HCEC 1CT (cell line): ENCODE results near the gene SKAP1.

Experiments used
- DNase-seq: peaks from one replicate; pipeline ENCODE4 v3.0.0-alpha.2; 2017

SKAP1 gene

GRCh38 chr17:48129981-48130380 lies 300.0 kb downstream of the SKAP1 start:
- no peak for DNase-seq

DNA sequence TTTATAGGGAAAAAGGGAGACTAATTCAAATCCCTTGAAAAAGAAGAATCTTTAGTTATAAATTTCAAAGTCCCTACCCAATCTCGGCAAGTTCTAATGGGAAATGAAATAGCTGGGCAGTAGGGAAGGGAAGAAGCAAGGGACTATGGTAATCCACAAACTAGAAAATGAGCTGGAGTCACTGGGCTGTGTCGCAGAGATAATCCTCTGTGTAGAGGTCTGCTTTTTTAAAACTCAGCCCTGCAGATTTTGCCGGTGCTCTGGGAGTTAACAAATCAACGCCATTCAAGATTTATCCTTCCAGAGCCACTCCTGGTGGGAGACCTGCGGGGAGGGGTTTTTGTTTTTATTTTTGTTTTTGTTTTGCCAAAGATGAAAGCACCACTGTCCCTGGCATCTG lies 301.6 kb downstream of the SKAP1 start:
- DNase-seq = no peak

DNA sequence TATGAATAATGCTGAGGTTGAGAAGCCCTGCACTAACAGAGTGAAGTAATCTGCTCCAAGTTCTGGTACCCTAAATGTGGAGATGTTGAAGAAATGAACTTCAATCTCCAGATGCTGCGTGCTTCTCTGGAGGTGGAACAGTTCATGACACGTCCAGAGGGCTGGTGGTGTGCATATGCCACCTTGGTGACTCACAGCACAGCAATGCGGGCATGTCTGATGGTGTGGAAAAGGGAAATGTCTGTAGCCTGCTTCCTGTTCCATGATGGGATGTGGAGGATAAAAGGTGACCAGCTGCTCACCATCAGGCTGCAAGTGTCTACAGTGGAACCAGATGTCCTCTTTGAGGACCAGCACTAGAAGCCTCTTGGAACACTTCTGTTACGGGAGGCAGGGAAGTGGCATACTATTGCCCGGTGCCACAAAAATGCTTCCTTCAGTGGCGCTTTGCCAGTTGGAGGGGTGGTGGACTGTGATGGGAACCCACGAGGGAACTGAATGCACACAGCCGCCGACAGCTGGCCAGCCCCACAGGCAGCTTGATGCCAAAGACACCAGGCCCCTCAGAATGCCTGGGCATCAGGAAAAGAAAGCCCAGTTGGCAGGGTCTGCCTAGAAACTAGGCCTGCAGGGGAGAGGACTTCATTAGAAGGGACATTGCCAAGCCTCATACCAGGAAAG lies 302.5 kb downstream of the SKAP1 start:
- DNase-seq = no peak

- no peak for DNase-seq
These were observed 303.5 kb downstream of the SKAP1 start for GRCh38 chr17:48126532-48126850.

DNA sequence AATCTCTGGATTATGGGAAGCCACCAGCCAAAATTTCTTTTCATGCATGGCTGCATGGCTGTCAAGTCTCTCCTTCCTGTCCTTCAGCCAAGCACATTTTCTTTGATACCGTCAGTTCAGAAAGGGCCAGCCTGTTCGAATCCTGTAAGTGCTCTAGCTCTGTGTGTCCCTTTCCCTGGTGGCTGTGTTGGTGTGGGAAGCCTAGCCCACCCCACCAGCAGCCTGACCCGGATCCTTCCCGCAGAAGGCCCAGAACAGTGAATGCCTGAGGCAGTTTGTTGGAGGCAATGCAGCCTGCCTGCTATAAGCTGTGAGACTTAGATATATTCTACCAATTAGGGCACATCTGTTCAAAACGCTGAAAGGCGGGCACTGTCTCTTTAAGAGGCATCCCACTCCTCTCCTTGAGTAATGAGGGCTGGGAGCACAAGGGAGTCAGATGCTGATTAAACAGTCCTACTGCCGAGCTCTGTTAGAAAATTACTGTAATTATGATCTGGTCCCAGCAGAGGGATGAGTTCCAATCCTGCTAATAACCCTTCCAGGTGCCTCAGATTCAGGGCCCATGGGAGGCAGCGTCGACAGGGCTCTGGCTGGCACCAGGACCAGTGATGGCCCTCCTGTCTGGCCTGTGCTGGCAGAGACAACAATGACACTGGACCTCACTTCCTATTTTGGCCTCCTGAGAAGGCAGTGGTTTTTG lies 304.0 kb downstream of the SKAP1 start:
- DNase-seq = no peak

- no peak for DNase-seq
These were observed 306.1 kb downstream of the SKAP1 start for GRCh38 chr17:48123776-48124388.

GRCh38 chr17:48123111-48123510 lies 306.9 kb downstream of the SKAP1 start:
- DNase-seq = no peak

DNA sequence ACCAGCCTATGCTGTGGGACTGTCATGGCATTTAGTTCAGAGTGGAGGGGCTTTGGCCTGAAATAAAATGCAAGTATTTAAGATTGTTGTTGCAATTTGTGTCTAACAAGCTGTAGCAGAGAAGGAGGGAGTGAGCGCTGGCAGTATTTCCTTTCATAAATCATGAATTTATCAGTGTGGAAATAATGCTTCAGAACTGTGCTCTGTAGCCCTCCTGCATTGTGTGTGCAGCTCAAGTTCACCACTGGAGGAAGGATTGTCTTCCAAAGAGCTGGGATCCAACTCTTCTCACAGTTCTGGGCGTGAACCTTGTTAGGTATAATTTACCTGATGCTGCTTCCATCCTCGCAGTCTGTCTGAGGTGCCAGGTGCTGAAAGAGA lies 307.4 kb downstream of the SKAP1 start:
- no peak for DNase-seq

- DNase-seq = no peak
These were observed 307.9 kb downstream of the SKAP1 start for GRCh38 chr17:48121923-48122664.

DNA sequence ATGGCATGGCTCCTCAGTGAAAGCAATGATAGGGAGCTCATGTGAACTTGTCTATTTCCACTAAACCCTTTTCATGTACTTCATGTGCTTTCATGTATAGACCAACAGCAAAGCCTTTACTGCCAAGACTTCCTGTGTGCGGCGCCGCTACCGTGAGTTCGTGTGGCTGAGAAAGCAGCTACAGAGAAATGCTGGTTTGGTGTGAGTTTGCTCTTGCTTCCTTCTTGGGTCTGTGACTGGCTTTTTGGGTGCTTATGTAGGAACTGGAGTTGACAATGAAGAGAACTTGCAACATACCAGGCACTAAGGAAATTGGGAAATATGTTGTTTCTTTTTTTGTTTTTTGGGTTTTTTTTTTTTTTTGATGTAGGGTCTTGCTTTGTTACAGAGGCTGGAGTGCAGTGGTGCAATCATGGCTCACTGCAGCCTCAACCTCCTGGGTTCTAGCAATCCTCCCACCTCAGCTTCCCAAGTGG lies 316.8 kb downstream of the SKAP1 start:
- no peak for DNase-seq

DNA sequence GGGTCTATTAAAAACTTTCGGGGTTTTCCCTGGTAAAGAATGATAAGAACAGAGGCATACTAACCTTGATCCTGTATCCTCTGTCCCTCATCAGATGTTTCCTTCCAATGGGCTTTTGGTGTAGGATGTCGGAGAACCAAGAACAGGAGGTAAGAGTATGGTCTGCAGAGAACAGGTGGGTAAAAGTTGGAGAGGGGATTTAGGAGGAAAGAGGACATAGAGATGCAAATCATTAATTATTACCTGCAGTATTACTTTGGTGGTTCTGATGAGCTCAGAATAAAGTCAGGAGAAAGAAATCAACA lies 318.1 kb downstream of the SKAP1 start:
- DNase-seq = no peak

DNA sequence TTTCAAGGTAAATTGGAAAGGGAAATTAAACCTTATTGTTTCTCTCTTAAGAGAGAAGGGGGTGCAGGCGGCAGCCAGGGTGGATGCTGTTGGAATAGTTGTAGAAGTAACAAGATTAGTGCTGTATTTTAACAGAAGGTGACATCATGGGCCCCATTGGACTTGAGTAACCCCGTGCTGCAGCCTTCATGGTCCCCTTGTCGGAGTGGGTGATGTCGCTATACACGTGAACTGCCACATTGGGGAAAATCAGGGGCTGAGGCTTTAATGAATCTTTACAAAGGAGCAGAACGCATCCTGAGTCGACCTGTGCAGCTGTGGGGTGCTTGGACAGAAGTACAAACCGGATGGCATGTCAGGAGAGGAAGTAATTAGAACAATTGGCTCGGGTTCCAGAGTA lies 319.3 kb downstream of the SKAP1 start:
- DNase-seq = no peak

DNA sequence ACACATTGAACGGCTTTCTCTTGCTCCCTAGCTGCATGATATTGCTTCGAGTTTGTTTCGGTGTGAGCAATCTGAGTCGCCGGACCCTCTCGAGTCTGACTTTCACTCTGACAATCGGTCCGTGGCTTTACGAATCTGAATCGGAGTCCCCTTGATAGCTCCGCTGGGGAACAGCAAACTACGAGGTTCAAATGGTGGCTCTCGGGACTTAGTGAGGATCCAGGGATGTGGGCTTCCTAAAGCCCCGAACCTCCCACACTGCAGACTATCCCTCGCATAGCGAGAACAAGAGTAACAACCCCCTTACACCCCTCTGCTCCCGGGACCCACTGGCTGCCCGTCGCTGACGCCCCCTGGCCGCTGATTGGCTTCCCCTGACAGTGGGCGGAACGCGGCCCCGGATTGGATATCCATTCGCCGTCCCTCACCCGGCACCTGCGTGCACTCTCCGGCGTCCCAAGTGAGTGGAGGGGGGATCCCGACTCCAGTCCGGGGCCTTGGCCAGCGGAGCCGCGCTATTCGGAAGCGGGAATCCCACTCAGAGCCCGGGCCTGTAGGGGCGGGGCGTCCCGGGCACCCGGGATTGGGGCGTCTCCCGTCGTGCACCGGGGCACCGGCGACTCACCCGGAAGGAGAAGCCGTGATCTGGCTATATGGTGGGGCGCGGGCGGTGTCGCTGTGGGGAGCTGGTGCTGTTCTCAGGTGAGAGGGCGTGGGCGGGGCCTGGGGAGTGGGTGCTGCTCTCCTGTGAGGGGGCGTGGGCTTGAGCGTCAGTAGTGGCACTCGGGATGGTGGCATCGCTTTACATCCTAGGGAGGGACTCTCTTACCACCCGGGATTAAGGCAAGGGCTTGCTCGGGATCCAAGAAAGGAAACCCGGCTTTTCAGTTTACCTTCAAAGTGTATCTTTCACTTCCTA lies 322.6 kb downstream of the SKAP1 start, which contains the start of gene SNX11:
SNX11 (plus strand) TSS at position 630 of the 919 bp plus-strand sequence. CDS start 4,278 bp downstream, outside the sequence.
- DNase-seq = peak; percentile 77

- no peak for DNase-seq
These were observed 323.2 kb downstream of the SKAP1 start for GRCh38 chr17:48106802-48107136.

GRCh38 chr17:48104440-48104839 lies 325.6 kb downstream of the SKAP1 start:
- DNase-seq = no peak

DNA sequence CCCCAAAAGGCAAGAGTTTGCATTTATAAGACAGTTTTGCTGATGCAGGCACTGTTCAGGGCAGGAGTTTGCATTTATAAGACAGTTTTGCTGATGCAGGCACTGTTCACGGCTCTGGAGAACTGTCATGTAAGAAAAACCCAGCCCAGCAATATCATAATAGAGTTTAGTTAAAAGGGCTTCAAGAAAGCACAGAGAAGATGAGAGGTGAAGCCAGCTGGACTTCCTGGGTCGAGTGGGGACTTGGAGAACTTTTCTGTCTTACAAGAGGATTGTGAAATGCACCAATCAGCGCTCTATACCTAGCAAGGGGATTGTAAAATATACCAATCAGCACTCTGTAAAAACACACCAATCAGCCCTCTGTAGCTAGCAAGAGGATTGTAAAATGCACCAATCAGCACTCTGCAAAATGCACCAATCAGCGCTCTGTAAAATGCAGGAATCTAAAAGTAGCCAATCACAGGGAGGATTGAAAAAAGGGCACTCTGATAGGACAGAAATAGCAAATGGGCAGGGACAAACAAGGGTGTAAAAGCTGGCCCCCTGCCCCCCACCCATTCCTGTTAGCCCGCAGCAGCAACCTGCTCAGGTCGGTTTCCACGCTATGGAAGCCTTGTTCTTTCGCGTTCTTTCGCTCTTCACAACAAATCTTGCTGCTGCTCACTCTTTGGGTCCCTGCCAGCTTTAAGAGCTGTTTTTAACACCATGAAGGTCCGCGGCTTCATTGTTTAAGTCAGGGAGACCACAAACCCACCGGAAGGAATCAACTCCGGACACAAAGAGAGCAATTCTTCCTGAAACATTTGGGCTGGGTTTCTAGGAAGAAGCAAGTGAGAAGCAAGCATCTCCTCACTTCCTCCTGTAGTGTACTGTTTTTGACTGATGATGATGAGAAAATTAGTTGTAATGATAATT lies 327.0 kb downstream of the SKAP1 start:
- no peak for DNase-seq

DNA sequence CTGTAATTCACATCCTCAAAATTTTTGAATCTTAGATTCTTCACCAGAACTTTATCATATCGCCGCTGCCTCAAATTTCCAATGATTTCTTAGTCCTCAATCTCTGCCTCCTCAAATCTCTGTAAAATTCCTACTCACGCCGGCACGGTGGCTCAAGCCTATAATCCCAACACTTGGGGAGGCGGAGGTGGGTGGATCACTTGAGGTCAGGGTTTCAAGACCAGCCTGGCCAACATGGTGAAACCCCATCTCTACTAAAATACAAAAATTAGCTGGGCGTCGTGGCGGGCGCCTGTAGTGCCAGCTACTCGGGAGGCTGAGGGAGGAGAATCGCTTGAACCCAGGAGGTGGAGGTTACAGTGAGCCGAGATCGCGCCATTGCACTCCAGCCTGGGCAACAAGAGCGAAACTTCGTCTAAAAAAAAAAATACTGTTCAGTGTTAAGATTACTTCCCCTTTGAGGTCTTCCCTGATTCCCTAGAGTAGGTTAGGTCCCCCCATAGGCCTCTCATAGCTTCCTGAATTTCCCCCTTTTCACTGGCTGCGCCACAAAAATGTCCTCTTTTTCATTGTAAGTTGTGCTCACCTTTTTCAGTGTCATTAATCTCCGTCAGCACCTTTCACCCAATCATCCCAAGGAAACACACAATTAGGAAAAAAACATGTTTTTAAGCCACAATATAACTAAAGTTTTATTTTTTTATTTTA lies 327.8 kb downstream of the SKAP1 start:
- DNase-seq = no peak

- peak; percentile 91 for DNase-seq
These were observed 328.8 kb downstream of the SKAP1 start, which contains the start of gene CBX1 for GRCh38 chr17:48101012-48101720. TSS of gene CBX1 (minus strand) at chr17:48101478. CDS start at chr17:48077004, 24,474 bp downstream.

GRCh38 chr17:48100591-48101011 lies 329.4 kb downstream of the SKAP1 start:
- peak; percentile 53 for DNase-seq

DNA sequence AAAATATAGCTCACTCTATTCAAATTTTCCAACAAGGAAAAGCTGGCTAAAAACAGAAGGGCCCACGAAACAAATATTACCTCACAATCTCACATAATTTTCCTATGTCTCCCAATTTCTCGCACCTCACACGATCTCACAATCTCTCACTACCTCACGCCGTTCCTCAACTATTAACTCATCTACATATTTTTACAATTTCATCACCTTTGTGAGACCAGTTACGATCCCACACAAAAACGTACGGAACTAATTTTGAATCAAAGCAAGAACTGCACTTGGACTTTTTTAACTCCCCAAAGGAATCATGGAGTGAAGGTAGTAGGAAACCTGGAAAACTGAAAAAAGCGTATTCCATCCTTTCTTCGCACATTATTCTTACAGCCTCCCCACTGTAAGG lies 329.9 kb downstream of the SKAP1 start:
- DNase-seq = peak; percentile 56
